Rectal smooth muscle tissue (tissue), 1 donor: ENCODE measurements around the gene SCN1B.

ENCODE experiments used
- H3K27ac ChIP-seq: one replicate; pipeline ENCODE4 v1.7.0; 2013; ENCODE audit warnings: low read depth, low read length, inconsistent platforms
- H3K27me3 ChIP-seq: one replicate; pipeline ENCODE4 v1.7.0; 2013; ENCODE audit warnings: low read length; ENCODE audit not compliant: control insufficient read depth, insufficient read depth
- H3K36me3 ChIP-seq: one replicate; pipeline ENCODE4 v1.7.0; 2013; ENCODE audit warnings: low read length; ENCODE audit not compliant: control insufficient read depth, insufficient read depth
- H3K4me1 ChIP-seq: one replicate; pipeline ENCODE4 v1.7.0; 2013; ENCODE audit warnings: low read length; ENCODE audit not compliant: control insufficient read depth, insufficient read depth
- H3K4me3 ChIP-seq: one replicate; pipeline ENCODE4 v1.7.0; 2013; ENCODE audit warnings: low read length
- H3K9ac ChIP-seq: one replicate; pipeline ENCODE4 v1.7.0; 2013; ENCODE audit warnings: low read length

The SCN1B gene

DNA sequence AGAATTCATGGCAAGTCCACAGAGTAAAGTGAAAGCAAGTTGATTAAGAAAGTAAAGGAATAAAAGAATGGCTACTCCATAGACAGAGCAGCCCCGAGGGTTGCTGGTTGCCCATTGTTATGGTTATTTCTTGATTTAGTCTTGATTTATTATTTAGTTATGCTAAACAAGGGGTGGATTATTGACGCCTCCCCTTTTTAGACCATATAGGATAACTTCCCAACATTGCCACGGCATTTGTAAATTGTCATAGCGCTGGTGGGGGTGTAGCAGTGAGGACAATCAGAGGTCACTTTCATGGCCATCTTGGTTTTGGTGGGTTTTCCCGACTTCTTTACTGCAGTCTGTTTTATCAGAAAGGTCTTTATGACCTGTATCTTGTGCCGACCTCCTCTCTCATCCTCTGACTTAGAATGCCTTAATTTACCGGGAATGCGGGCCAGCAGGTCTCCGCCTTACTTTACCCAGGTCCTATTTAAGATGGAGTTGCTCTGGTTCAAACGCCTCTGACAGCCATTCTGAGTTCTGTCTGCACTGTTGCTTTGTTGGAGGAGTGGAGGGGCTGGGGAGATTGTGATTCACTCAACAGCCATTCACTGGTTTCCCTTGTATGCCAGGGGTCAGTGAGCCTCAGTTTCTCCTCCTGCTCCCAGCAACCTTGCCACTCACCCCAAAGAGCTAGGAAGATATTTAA lies 38.8 kb downstream of the SCN1B start:
- H3K27ac ChIP-seq = no peak overlapping the region
- H3K4me3 ChIP-seq = no peak overlapping the region
- H3K27me3 ChIP-seq = no peaks in the 10 kb centered on the region
- no peaks in the 10 kb centered on the region for H3K36me3 ChIP-seq
- no peak overlapping the region for H3K9ac ChIP-seq
- H3K4me1 ChIP-seq = no peaks in the 10 kb centered on the region

DNA sequence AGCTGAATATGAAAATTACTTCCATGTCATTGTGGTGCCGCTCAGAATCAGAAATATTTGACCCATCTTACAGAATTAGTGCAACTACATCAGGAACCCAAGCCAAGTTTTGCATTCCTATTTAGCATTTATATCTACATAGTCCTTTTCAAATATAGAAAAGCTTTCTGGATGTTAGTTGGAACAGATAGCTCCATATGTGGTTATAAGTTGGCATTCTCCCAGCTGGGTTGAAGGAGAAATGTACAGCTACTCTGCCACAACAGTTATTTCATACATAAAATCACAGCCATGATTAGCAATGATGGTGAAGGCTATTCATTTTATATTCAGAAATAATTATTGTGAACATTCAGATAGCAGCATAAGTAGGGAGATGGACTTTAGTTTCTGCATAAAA lies 39.4 kb downstream of the SCN1B start:
- Histone ChIP-seq H3K36me3 (no peaks in the 10 kb centered on the region), H3K4me3 (no peak overlapping the region), H3K4me1 (no peaks in the 10 kb centered on the region), H3K27me3 (no peaks in the 10 kb centered on the region), H3K27ac (no peak overlapping the region), H3K9ac (no peak overlapping the region)

DNA sequence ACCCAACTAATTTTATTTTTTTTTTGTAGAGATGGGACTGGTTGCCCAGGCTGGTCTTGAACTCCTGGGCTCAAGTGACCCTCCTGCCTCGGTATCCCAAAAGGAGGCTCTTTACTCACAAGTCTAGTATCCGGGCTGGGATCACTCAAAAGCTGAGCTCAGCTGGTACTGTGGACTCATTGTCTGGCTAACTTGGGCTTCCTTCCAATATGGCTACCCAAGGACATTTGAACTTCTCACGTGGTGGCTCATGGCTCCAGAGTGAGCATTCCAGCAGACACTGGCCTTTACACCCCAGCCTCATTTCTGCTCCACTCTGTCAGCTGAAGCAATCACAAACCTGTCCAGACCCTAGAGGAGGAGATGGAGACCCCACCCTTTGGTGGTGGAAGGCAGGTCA lies 40.2 kb downstream of the SCN1B start:
- H3K27ac ChIP-seq = no peak overlapping the region
- H3K27me3 ChIP-seq = no peaks in the 10 kb centered on the region
- H3K9ac ChIP-seq = no peak overlapping the region
- H3K36me3 ChIP-seq = no peaks in the 10 kb centered on the region
- no peaks in the 10 kb centered on the region for H3K4me1 ChIP-seq
- H3K4me3 ChIP-seq = no peak overlapping the region

DNA sequence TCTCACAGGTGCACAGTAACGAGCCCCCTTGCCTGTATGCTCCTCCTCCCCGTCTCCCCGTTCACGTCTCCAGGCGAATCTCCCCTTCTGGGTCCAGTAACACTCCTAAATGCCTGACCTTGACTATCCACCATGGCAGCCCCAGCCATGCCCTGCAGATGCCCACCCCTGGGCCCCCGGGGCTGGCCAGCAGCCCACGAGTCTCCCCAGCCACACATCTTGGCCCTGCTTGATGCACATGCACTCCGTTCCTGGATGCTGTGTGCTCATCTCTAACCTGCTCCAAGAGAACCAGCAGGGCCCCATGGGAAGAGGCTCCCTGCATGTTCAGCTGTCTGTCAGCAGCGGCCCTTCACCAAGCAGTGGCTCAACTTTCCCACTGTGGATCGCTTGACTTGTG lies 43.2 kb downstream of the SCN1B start:
- no peaks in the 10 kb centered on the region for H3K27me3 ChIP-seq
- H3K27ac ChIP-seq = no peak overlapping the region
- no peaks in the 10 kb centered on the region for H3K36me3 ChIP-seq
- no peaks in the 10 kb centered on the region for H3K4me1 ChIP-seq
- H3K4me3 ChIP-seq = no peak overlapping the region
- no peak overlapping the region for H3K9ac ChIP-seq

DNA sequence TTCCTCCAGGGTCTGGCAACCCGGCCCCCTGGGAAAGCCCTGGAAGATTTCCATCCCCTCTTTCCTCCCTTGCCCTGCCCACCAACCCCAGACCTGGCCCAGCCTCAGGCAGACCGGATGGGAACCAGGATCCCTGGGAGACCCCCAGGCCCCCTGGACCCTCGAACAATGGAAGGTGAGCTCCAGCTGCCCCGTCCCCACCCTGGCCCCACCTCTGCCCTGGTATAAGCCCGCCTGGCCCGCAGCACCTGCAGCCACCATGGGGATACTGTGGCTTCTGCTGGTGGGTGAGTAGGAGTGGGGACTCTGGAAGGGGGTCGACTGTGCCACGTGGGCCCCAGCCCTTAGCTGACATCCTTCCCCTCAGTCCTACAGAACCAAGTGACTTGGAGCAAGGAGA lies 43.7 kb downstream of the SCN1B start:
- no peak overlapping the region for H3K4me3 ChIP-seq
- H3K27me3 ChIP-seq = no peaks in the 10 kb centered on the region
- H3K4me1 ChIP-seq = no peaks in the 10 kb centered on the region
- no peak overlapping the region for H3K9ac ChIP-seq
- no peaks in the 10 kb centered on the region for H3K36me3 ChIP-seq
- H3K27ac ChIP-seq = no peak overlapping the region

DNA sequence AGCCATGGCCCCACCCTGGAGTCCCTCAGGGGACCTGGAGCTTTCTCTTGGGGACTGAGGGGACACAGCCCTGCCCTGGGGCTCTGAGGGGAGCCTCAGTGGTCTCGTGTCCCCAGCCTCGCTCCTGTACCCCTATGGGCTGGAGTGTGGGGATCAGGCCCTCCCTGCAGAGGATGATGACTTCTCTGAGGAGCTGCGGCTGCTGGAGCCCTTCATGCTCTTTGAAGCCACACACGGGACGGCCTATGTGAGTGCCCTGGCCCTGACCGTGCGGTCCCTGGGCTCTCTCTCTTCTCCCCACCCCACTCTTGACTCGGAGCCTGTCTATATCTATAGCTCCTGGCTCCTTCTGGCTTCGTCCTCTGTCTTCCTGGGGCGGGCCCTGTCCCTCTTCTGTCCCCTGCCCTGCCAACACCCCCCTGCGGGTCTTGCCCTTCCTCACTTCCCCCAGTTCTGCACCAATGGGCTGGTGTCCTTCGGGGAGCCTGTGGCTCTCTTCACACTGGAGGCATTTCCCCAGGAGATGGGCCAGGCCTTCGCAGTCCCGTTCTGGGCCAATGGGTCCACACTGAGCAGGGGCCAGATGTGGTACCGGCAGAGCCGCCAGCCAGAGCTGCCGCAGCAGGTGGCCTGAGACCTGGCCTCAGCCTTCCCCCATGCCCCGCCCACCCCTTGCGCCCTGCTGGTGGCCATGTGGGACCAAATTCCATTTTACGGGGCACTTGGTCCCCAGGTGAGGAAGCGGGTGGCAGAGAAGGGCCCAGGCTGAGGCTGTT lies 44.3 kb downstream of the SCN1B start:
- H3K36me3 ChIP-seq = no peaks in the 10 kb centered on the region
- no peak overlapping the region for H3K9ac ChIP-seq
- H3K27me3 ChIP-seq = no peaks in the 10 kb centered on the region
- no peak overlapping the region for H3K27ac ChIP-seq
- H3K4me3 ChIP-seq = no peak overlapping the region
- H3K4me1 ChIP-seq = no peaks in the 10 kb centered on the region

DNA sequence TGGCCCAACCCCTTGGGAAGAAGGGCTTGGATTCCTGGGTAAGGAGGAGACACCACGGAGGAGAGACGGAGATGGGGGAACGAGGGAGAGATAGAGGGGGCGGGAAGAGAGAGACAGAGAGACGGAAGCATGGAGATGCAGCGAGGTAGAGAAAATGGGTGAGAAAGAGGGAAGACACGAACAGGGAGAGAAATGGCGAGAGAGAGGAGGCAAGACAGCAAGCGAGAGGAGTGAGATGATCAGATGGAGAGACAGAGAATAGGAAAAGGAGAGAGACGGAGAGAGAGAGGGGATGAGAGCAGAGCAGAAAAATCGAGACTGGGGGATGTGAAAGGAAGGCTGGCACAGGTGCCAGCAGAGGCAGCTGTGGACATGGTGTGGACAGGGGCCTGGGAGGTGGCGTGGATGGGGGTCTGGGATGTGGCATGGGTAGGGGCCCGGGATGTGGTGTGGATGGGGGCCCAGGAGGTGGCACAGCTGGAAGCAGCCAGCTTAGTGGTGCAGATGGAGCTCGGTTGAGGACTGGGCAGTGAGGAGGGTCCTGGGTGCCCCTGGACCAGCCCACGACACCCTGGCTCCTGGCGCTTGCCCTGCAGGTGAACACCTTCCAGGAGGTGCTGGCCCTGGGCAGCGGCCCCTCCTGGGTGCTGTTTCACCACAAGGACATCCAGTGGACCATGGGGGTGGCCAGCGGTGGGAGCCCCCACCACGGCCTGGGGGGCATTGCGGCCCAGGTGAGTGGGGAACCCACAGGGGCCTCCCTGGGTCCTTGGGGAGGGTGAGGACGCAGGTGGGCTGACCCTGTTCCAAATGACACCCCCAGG lies 45.1 kb downstream of the SCN1B start:
- Histone ChIP-seq H3K36me3 (no peaks in the 10 kb centered on the region), H3K27me3 (no peaks in the 10 kb centered on the region), H3K4me1 (no peaks in the 10 kb centered on the region), H3K9ac (no peak overlapping the region), H3K27ac (no peak overlapping the region), H3K4me3 (no peak overlapping the region)

DNA sequence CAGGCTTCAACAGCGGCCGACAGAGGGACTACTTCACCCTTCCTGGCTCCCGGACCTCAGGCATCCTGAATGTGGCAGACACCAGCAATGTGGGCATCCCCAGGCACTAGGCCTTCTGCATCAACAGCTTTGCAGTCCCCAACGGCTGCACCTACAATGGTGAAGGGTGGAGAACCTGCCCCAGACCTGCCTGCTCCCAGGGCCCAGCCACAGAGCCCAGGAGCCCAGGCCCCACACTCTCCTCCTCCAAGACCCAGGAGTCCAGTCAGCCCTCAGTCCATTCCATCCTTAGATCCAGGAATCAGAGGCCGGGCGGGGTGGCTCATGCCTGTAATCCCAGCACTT lies 45.7 kb downstream of the SCN1B start:
- Histone ChIP-seq H3K4me3 (no peak overlapping the region), H3K27me3 (no peaks in the 10 kb centered on the region), H3K36me3 (no peaks in the 10 kb centered on the region), H3K27ac (no peak overlapping the region), H3K9ac (no peak overlapping the region), H3K4me1 (no peaks in the 10 kb centered on the region)

DNA sequence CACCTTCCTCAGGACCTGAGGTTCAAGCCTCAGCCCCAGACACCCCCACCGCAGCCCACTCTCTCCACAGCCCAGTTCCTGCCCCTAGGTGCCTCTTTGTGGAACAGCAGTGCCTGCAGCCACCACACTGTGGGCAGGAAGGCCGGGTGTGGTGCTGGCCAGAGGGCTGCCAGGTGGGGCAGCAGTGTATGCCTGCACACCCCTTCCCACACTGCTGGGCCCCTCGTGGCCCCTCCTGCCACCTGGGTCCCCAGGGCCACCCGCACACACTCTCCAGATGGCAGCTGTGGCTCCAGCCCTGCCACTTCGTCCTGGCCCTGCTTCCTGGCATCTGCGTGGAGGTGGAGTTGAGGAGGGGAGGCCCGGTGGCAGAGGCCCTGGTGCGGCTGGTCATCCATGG lies 46.4 kb downstream of the SCN1B start:
- no peaks in the 10 kb centered on the region for H3K27me3 ChIP-seq
- no peaks in the 10 kb centered on the region for H3K4me1 ChIP-seq
- no peak overlapping the region for H3K27ac ChIP-seq
- H3K4me3 ChIP-seq = no peak overlapping the region
- no peak overlapping the region for H3K9ac ChIP-seq
- H3K36me3 ChIP-seq = no peaks in the 10 kb centered on the region

DNA sequence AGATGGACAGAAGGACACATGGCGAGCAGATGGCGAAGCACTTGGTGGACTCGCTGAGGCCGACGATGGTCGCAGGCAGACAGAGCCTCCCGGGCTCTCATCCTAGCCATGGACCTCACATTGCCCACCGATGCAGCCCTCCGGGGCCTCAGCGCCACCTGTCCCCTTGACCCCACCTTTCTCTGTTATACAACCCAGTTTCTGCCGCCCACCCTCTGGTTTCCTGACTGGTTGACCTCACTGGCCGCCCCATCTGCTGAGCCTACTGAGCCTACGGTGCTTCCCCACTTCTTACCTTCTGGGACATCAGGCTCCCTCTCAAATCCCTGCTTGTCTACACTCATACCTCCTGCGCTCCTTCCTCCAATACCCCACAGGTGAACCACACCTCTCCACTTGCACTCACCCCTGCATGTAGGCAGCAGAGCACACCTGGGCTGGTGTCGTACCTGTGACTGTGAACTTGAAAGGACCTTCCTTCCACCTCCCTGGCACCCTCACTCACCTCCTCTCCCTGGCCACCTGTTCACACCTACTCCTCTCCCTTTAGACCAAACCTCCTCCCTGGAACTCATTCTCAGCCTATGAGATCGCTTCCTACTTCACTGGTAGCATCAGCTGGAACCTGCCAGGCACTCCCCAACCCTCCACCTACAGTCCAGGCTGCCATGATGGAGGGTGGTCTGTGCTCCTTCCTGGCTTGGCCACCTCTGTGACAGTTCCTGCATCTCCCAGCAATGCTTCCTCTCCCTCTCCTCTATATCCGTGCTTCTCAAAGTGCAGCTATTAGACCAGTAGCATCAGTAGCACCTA lies 47.3 kb downstream of the SCN1B start:
- Histone ChIP-seq H3K27ac (no peak overlapping the region), H3K9ac (no peak overlapping the region), H3K4me3 (no peak overlapping the region), H3K27me3 (no peaks in the 10 kb centered on the region), H3K36me3 (no peaks in the 10 kb centered on the region), H3K4me1 (no peaks in the 10 kb centered on the region)

DNA sequence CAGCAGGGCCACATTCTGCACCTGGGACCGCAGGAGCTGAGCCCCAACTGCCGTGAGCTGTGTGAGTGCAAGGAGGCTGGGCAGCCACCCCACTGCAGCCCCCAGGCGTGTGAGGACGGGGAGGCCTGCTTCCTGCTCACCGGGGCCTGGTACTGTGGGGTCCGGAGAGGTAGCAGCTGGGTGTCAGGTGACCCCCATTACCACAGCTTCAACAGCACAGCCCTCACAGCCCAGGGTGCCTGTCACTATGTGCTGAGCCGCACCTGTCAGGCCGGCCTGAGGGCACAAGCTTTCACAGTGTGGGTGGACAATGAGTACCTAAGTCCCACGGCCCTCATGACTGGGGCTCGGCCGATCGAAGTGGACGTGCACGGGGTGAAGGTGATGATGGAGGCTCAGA lies 49.6 kb downstream of the SCN1B start:
- no peaks in the 10 kb centered on the region for H3K4me1 ChIP-seq
- no peaks in the 10 kb centered on the region for H3K36me3 ChIP-seq
- no peak overlapping the region for H3K9ac ChIP-seq

DNA sequence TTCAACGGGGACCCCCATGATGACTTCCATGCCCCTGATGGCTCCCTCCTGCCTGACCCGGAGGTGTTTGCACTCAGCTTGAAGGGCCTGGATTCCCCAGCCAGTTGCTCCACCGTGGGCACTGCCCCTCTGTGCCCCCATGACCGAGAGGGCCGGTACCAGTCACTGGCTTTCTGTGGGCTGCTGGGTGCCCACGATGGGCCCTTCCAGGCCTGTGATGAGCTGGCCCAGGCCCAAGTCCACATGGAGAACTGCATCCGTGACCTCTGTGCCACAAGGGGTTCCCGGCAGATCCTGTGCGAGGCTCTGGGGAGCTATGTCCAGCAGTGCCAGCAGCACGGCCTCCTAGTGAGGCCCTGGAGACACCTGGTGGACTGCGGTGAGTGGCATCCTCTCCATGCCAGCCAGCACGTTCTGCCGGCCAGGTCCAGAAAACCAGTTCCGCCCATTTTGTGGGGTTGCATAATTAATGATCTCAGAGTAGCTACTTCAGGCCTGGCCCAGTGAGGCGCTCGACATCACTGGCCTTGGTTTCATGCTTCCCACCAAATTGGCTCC lies 50.4 kb downstream of the SCN1B start:
- no peaks in the 10 kb centered on the region for H3K36me3 ChIP-seq
- H3K27ac ChIP-seq = no peak overlapping the region
- H3K9ac ChIP-seq = no peak overlapping the region
- no peaks in the 10 kb centered on the region for H3K4me1 ChIP-seq
- H3K4me3 ChIP-seq = no peak overlapping the region
- H3K27me3 ChIP-seq = no peaks in the 10 kb centered on the region

More for the DNA sequence above, 49.6 kb downstream of the SCN1B start:
- H3K27ac ChIP-seq = no peak overlapping the region
- H3K27me3 ChIP-seq = no peaks in the 10 kb centered on the region
- H3K4me3 ChIP-seq = no peak overlapping the region
